ENCODE results near the gene QSER1. TPM values are rescaled to one million over a fixed set of nuclear protein-coding genes. Genes with fewer than 3 reads are reported as not detected.
"Not testable (repeated sequence)": the region's sequence is repeated elsewhere in the genome, so short reads cannot be mapped to it uniquely, and the experiment has no call there.

The QSER1 gene
- total RNA-seq, 1 donor from 2014 or later: 62.6 TPM

DNA sequence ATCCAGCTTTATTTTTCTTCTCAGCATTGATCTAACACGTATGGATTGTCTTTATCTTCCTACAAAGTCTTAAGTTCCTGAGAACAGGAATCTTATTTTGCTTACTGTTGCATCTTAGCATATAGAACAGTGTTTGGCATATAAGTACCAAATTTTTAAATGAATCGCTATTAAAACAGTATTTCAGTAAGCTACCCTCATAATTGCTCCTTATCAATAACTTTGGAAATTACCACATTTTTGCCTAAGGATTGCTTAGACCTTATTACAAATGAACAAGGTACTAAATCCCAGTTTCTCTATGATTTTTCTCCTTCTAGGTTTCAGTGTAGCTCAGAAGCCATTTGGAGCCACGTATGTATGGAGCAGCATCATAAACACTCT is 132.7 kb downstream of the QSER1 start:
- Mint-ChIP-seq H3K4me3 (no peak overlapping the region), H3K4me1 (peaks cover 36% of the 10 kb centered on the region), H3K9me3 (no peaks in the 10 kb centered on the region), H3K27ac (no peak overlapping the region), H3K36me3 (no peaks in the 10 kb centered on the region), H3K27me3 (ENCODE audit: low read depth) (no peaks in the 10 kb centered on the region)
- DNase-seq (ENCODE audit: low spot score in 2 of 2, unreplicated experiment in 2 of 2): no peak
- TF ChIP-seq CTCF (IDR thresholded peaks at IDR 0.05; ENCODE audit: unreplicated experiment): no peak

DNA sequence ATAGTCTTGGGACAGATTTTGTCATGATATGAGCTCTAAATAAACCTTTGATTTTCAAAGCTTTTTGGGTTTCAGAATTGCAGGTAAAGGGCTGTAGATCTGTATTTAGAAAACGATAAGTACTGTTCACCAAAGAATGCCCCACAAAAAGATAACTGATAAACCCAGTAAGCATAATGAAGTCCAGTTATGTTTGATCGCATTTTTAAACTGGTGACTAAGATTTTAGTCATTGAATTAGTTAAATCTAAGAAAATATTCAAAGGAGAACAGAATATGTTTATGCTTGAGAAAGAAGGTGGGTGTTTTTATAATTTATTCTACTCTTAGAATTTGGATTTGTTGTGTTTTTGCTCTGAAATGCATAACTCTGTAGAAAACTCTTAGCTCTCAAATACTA is 134.6 kb downstream of the QSER1 start:
- Mint-ChIP-seq H3K4me1 (peaks cover 32% of the 10 kb centered on the region), H3K4me3 (no peak overlapping the region)
- no peak for TF ChIP-seq CTCF (IDR thresholded peaks at IDR 0.05; ENCODE audit: unreplicated experiment)

GRCh38 chr11:33027846-33028536 is 135.4 kb downstream of the QSER1 start:
- Mint-ChIP-seq H3K27ac (peak overlapping the region; percentile 90), H3K4me3 (no peak overlapping the region), H3K27me3 (ENCODE audit: low read depth) (no peaks in the 10 kb centered on the region), H3K4me1 (peaks cover 32% of the 10 kb centered on the region), H3K36me3 (peaks cover 2% of the 10 kb centered on the region), H3K9me3 (no peaks in the 10 kb centered on the region)
- no peak for DNase-seq (ENCODE audit: low spot score in 2 of 2, unreplicated experiment in 2 of 2)
- no peak for TF ChIP-seq CTCF (IDR thresholded peaks at IDR 0.05; ENCODE audit: unreplicated experiment)

More for the DNA sequence above, 134.6 kb downstream of the QSER1 start:
- H3K27ac Mint-ChIP-seq: no peak overlapping the region
- H3K9me3 Mint-ChIP-seq: no peaks in the 10 kb centered on the region
- DNase-seq (ENCODE audit: low spot score in 2 of 2, unreplicated experiment in 2 of 2): no peak
- peaks cover 2% of the 10 kb centered on the region for H3K36me3 Mint-ChIP-seq
- H3K27me3 Mint-ChIP-seq (ENCODE audit: low read depth): no peaks in the 10 kb centered on the region

DNA sequence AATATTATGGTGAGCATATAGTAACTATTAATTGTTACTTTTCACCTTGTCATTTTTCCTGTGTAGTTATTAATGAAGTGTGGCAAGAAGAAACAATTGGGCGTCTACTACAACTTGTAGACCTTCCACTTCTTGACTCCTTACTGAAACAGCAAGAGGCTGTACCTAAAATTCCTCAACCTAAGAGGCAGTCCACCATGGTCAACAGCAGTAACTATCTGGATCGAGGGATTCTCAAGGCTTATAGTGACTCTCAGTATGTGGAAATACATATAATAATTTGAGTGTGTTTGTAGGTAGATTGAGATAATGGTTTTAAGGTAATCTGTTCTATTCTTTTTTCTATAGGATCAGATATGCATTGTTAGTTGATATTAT is 135.9 kb downstream of the QSER1 start:
- Mint-ChIP-seq H3K9me3 (no peaks in the 10 kb centered on the region), H3K27ac (peak overlapping the region; percentile 90), H3K36me3 (peaks cover 2% of the 10 kb centered on the region), H3K4me3 (no peak overlapping the region), H3K4me1 (peaks cover 32% of the 10 kb centered on the region), H3K27me3 (ENCODE audit: low read depth) (no peaks in the 10 kb centered on the region)
- DNase-seq (ENCODE audit: low spot score in 2 of 2, unreplicated experiment in 2 of 2): no peak
- TF ChIP-seq CTCF (IDR thresholded peaks at IDR 0.05; ENCODE audit: unreplicated experiment): no peak

GRCh38 chr11:33029218-33029617 is 136.6 kb downstream of the QSER1 start:
- not testable (repeated sequence) for H3K27me3 Mint-ChIP-seq (ENCODE audit: low read depth); H3K9me3 Mint-ChIP-seq; H3K4me3 Mint-ChIP-seq; H3K36me3 Mint-ChIP-seq; DNase-seq (ENCODE audit: low spot score in 2 of 2, unreplicated experiment in 2 of 2)
- Mint-ChIP-seq H3K4me1 (peaks cover 32% of the 10 kb centered on the region), H3K27ac (peak overlapping the region; percentile 90)

Other genes with a start within 250 kb of the QSER1 start
- 0.27 to 0.68 TPM (median 0.44 TPM) in 3 replicates for gene CCDC73, start 98.1 kb upstream of the QSER1 start, total RNA-seq
- gene PRRG4, start 62.9 kb upstream of the QSER1 start, total RNA-seq: 4.3 to 4.7 TPM (median 4.5 TPM) in 3 replicates
- 4.7 to 5.2 TPM (median 5.1 TPM) in 3 replicates for gene DEPDC7, start 123.1 kb downstream of the QSER1 start, total RNA-seq
- gene TCP11L1, start 146.8 kb downstream of the QSER1 start, total RNA-seq: 18.5 to 20.5 TPM (median 20.3 TPM) in 3 replicates

Data from mesothelial cell of epicardium (in vitro differentiated cells).